Heart right ventricle (tissue), 16 donors: ENCODE measurements around the gene FOXJ3. TPM values are rescaled to one million over a fixed set of nuclear protein-coding genes. Genes with fewer than 3 reads are reported as not detected.

Source experiments
- ATAC-seq, 8 donors: fragments of 200-7000 bp; cut with Tn5 transposase; one replicate each; pipeline ENCODE4 v1.9.1; 2020; ENCODE audit warnings: mild to moderate bottlenecking in 8 of 8, moderate library complexity in 8 of 8, moderate number of reproducible peaks in 1 of 8
- DNase-seq, 2 donors: peaks; one replicate each; pipeline ENCODE4 v3.0.0-alpha.2; 2020
- H3K27ac ChIP-seq, 10 donors: fragments of 200-600 bp; sonication (generic) in 2 of 10; one replicate each; pipeline versions ENCODE4 v1.5.0 to v1.8.0; 2020 to 2022; ENCODE audit warnings: mild to moderate bottlenecking in 3 of 10
- H3K27me3 ChIP-seq, 7 donors: fragments of 200-600 bp; one replicate each; pipeline ENCODE4 v1.8.0; 2021 to 2022; ENCODE audit warnings: mild to moderate bottlenecking in 2 of 7
- H3K36me3 ChIP-seq, 9 donors: fragments of 200-600 bp; sonication (generic) in 1 of 9; one replicate each; pipeline versions ENCODE4 v1.5.0 to v1.8.0; 2020 to 2022; ENCODE audit warnings: mild to moderate bottlenecking in 2 of 9
- H3K4me1 ChIP-seq, 9 donors: fragments of 200-600 bp; sonication (generic) in 1 of 9; one replicate each; pipeline versions ENCODE4 v1.5.0 to v1.8.0; 2020 to 2022; ENCODE audit warnings: mild to moderate bottlenecking in 4 of 9
- H3K4me3 ChIP-seq, 10 donors: fragments of 200-600 bp; sonication (generic) in 2 of 10; one replicate each; pipeline versions ENCODE4 v1.5.0 to v1.8.0; 2020 to 2022; ENCODE audit warnings: mild to moderate bottlenecking in 7 of 10, moderate library complexity in 2 of 10
- H3K9me3 ChIP-seq, 11 donors: fragments of 200-600 bp in 10 of 11; sonication (generic) in 2 of 11; one replicate each; pipeline versions ENCODE4 v1.5.0 to v1.8.0; 2013 to 2022; ENCODE audit warnings: mild to moderate bottlenecking in 2 of 11, control low read depth in 1 of 11, moderate library complexity in 1 of 11
- WGBS, 2 donors: extraction: QIAGEN DNeasy Blood & Tissue Kit; methylation state at CpG; one replicate each; pipeline ENCODE4 v1.1.7; 2013; ENCODE audit warnings: inconsistent platforms in 1 of 2; 5-methylcytosine and 5-hydroxymethylcytosine counted together
- intact Hi-C, 10 donors: fragments of 100-400 bp; cut with DNase I; formaldehyde crosslinking; loops; one replicate each; pipeline versions ENCODE4 v1.11.1 to v1.14.2; 2022
- polyA plus RNA-seq, 2 donors: library from polyadenylated mRNA; stranded (reverse); fragments of 200-250 nt; gene quantifications; one replicate each; pipeline ENCODE4 v1.2.3, GENCODE V29; 2013
- total RNA-seq, 10 donors: library from RNA; stranded (reverse); fragmentation: NEBNext Ultra II Directional in 3 of 10; extraction: Animal tissue kit (Norgen Biotek cat#: 25700) in 3 of 10; gene quantifications; one replicate each; pipeline versions ENCODE4 v1.2.1 to v1.2.4, GENCODE V29; 2021 to 2023
- TF ChIP-seq, protein P1 (sequence below), 9 donors: fragments of 200-600 bp; sonication (generic) in 2 of 9; IDR thresholded peaks; one replicate each; pipeline versions ENCODE4 v1.5.0 to v1.8.0; 2021 to 2022; ENCODE audit warnings: antibody characterized with exemption in 9 of 9, mild to moderate bottlenecking in 5 of 9, moderate library complexity in 1 of 9
- donor health status: Arrhythmogenic right ventricular cardiomyopathy.
- donor health status: ischemic (EF 13 %, LVEDD 7.1; RV severe dilation, severe dysfunction).
- donor health status: healthy with polysubstance abuse.
- donor health status: DM: no; HTN: yes; CAD: no.
- donor health status: DM: no; HTN: no; CAD: no.
- donor health status: ischemic (EF 25% LVEDD 6.9; RV normal size, moderate dysfunction).
- donor health status: ischemic (EF 25% LVEDD 5.7; RV mildly dilated, moderate dysfunction).
- donor health status: healthy.
- donor health status: DM: yes; HTN: yes; CAD: no.
- donor health status: Ischemic cardiomyopathy.
- donor health status: ischemic (EF 35%, LVEDD 5.7; RV mildly dilated, moderate dysfunction).
- donor health status: nonischemic (EF 11% LVEDD 7.7; RV severe dilation, severe dysfunction).
- donor health status: DM: yes; HTN: yes; CAD: no.
- donor health status: PGD.
- donor health status: ischemic (EF 29% LVEDD 5.4; RV normal size, mild dysfunction).
- donor health status: nonischemic (EF 23%, LVEDD 6.1; RV moderate dilation, normal function).

The FOXJ3 gene
- total and polyA plus RNA-seq, 12 donors, result 9.6 to 50.0 (median 40.7) TPM

DNA sequence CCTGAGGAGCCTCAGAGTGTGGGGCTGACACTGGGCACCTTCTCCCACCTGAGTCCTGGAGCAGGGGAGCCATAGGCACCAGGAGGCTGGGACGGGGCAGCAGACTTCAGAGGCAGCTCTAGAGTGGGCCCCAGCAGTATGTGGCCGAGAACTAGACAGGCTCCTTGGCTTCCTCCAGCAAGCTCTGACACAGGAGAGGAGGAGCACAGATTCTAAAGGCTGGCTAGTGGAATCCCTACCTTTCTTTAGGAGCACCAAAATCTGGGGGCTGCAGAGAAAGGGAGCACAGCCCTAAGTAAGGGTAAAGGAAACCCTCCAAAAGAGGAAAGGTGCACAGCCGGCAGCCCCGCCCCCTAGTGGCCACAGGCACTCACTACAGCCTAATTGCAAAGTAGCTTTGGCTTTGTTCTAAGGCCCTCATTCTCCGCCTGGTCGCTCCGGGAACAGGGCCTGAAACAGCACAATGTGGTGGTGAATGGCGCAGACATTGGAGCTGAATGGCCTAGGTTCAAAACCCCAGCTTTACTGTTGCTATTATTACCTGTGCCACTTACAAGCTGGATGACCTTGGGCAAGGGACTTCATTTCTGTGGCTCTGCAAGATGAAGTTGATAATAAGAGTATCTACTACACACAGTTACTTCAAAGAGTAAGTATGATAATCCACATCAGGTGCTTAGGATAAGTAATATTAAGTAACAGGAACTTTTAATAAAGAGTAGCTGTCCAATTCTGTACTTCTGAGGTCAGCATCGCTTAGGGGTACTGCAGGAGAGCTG, 161.7 kb downstream of the FOXJ3 start:
- Histone ChIP-seq H3K4me3 (no peak overlapping the region), H3K9me3 (no peaks in the 10 kb centered on the region), H3K36me3 (peaks cover 0 to 12% (median 0%) of the 10 kb centered on the region in 9 donors), H3K27me3 (no peaks in the 10 kb centered on the region), H3K27ac (peak overlapping the region; percentile 47 to 91 (median 86)), H3K4me1 (peaks cover 15 to 56% (median 48%) of the 10 kb centered on the region in 9 donors)
- intact Hi-C loops, result loop anchor here in 9 of 10 donors (1.0 to 10.0 kb wide), 14 partner anchors 23 to 601 kb away; partner anchors contain the start of genes FOXJ3 (in 4 of the 9) and CCDC30 (in 1 of the 9)
- peak; percentile 60 to 64 for DNase-seq
- TF ChIP-seq, protein P1, sequence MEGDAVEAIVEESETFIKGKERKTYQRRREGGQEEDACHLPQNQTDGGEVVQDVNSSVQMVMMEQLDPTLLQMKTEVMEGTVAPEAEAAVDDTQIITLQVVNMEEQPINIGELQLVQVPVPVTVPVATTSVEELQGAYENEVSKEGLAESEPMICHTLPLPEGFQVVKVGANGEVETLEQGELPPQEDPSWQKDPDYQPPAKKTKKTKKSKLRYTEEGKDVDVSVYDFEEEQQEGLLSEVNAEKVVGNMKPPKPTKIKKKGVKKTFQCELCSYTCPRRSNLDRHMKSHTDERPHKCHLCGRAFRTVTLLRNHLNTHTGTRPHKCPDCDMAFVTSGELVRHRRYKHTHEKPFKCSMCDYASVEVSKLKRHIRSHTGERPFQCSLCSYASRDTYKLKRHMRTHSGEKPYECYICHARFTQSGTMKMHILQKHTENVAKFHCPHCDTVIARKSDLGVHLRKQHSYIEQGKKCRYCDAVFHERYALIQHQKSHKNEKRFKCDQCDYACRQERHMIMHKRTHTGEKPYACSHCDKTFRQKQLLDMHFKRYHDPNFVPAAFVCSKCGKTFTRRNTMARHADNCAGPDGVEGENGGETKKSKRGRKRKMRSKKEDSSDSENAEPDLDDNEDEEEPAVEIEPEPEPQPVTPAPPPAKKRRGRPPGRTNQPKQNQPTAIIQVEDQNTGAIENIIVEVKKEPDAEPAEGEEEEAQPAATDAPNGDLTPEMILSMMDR (IDR thresholded peaks at IDR 0.05), result peak; percentile 94 to 99 (median 98)
- 29 to 34% methylated on average over 9 of the region's 9 CpGs for WGBS, 2 donors
- peak; percentile 43 to 74 (median 68) for ATAC-seq

DNA sequence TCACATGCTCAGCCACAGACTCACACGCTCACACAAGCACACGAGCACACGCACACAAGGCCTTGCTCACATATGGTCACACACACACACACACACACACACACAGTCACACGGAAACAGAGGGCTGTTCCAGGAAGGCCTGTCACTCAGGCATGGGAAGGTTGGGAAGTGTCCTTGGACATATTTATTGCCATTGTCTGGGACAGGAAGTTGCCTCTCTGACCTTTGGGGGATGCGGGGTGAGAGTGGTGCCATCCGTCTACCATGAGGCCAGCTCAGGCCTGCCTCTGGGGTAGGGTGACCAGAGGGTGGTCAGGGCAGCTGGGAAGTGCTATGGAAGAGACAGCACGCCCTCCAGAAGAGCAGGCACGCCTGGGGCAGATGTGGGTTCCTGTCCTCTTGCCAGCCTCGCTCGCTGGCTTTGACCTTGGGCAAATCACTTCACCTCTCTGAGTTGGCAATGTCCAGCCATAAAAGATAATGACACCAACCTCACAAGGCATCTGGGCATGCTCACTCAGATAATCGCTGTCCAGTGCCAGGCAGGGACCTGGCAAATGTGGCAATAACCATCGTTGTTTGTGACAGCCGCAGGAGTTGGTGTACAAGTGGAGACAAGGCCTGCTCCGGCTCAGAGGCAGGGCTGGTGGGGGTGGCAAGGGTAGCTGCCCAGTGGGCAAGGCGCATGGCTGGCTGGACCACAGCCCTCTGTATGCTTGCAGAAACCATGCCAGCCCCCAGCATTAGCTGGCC, 162.5 kb downstream of the FOXJ3 start:
- ATAC-seq (peak; percentile 63 to 88 (median 78)), DNase-seq (peak; percentile 68 to 74)
- WGBS, 2 donors, result 27 to 36% methylated on average over 15 of the region's 15 CpGs
- TF ChIP-seq, protein P1 (IDR thresholded peaks at IDR 0.05), result no peak
- H3K4me3 ChIP-seq, result no peak overlapping the region
- H3K4me1 ChIP-seq, result peaks cover 14 to 51% (median 45%) of the 10 kb centered on the region in 9 donors
- peak overlapping the region; percentile 47 to 91 (median 86) for H3K27ac ChIP-seq
- no peaks in the 10 kb centered on the region for H3K27me3 ChIP-seq
- H3K9me3 ChIP-seq, result no peaks in the 10 kb centered on the region
- intact Hi-C loops, result loop anchor here in 9 of 10 donors (1.0 to 10.0 kb wide), 14 partner anchors 22 to 600 kb away; partner anchors contain the start of genes FOXJ3 (in 4 of the 9) and CCDC30 (in 1 of the 9)
- peaks cover 0 to 7% (median 0%) of the 10 kb centered on the region in 9 donors for H3K36me3 ChIP-seq

DNA sequence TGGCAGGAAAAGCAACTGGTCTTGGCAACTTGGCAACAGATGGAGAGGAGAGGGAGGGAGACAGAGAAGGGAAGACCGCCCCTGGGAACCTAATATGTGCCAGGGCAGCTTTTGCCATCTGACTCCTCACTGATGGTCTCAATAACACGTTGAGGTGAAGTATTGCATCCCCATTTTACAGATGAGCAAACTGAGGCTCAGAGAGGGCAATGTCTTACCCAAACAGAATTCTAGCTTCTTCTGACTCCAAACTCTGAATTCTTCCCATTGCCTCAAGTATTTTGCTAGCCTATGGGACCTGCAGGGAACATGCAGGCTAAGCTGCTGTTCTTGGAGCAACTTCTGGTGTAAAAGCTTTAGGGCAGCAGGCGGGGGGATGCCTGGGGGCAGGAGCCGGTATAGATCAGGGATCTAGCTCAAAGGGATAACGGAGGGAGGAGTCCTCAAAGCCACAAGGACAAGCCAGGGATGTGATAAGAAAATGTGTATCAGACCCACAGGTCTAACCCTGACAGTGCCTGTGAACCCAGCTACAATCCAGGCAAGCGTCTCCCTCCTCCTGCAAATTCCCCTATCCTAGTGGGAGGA, 163.3 kb downstream of the FOXJ3 start:
- Histone ChIP-seq H3K4me3 (no peak overlapping the region), H3K27me3 (no peaks in the 10 kb centered on the region), H3K36me3 (peaks cover 0 to 4% (median 0%) of the 10 kb centered on the region in 9 donors), H3K9me3 (no peaks in the 10 kb centered on the region), H3K4me1 (peaks cover 14 to 44% (median 37%) of the 10 kb centered on the region in 9 donors), H3K27ac (peak overlapping the region in 9 of 10 donors; percentile 78 to 91 (median 86))
- 69 to 71% methylated on average over 6 of the region's 6 CpGs for WGBS, 2 donors
- DNase-seq (no peak), ATAC-seq (peak in 1 of 8 donors; percentile 6)
- intact Hi-C loops, result loop anchor here in 9 of 10 donors (2.0 to 10.0 kb wide), 12 partner anchors 21 to 599 kb away; partner anchors contain the start of genes FOXJ3 (in 4 of the 9) and CCDC30 (in 1 of the 9)
- TF ChIP-seq, protein P1 (IDR thresholded peaks at IDR 0.05), result no peak
